Measurements from ENCODE around the gene NIPSNAP3A. TPM values are rescaled to one million over a fixed set of nuclear protein-coding genes. Genes with fewer than 3 reads are reported as not detected.
"Not testable (repeated sequence)": the region's sequence is repeated elsewhere in the genome, so short reads cannot be mapped to it uniquely, and the experiment has no call there.

The NIPSNAP3A gene
- 18.7 TPM for total RNA-seq
- long read RNA-seq, transcript NIPSNAP3A-201 (6 exons, 1,633 nt) = major isoform, 37 of 44 reads
- long read RNA-seq, partial matches to known transcripts = 3 of 44 reads
- long read RNA-seq, other reads (novel, unspliced or antisense) = 4 of 44 reads

DNA sequence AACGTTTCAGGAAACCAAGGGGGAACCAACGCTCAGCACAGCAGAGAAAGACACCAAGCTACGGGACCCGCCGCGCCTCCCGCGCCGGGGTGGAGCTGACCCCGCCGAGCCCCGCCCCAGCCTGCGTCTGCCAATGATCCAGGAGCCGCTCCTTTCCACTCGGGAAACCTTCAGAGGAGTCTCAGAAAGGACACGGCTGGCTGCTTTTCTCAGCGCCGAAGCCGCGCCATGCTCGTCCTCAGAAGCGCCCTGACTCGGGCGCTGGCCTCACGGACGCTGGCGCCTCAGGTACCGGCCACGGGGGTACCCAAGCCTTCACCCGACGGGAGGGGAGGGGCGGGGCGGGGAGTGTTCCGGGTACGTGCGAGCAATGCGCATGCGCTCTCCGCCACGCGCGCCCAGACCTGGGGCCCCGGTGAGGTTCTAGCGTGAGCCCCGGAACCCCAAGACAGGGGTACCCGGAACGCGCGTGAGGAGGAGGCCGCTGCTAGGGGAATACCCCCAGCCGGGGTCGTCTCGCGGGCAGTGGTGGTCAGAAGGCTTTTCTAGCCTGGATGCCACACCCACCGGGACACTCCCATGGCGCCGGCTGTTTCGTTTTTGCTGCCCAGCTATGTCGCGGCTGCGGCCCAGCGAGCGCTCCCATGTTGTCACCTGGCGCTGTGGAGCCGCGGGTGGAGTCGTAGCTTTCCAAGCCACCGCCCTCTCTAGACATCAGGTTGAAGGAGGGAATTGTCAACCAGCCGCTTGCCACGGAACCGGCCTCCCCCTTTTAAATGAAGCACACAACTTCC is at the start of gene NIPSNAP3A:
Gene NIPSNAP3A, plus strand, starts transcription at position 119 of the 794 bp plus-strand sequence. Its CDS starts 110 bp downstream, at position 229.
- DNase-seq (peak; percentile 94), ATAC-seq (ENCODE audit: poor library complexity) (peak; percentile 97)
- intact Hi-C loops (cut with DNase I) = no loop called here

DNA sequence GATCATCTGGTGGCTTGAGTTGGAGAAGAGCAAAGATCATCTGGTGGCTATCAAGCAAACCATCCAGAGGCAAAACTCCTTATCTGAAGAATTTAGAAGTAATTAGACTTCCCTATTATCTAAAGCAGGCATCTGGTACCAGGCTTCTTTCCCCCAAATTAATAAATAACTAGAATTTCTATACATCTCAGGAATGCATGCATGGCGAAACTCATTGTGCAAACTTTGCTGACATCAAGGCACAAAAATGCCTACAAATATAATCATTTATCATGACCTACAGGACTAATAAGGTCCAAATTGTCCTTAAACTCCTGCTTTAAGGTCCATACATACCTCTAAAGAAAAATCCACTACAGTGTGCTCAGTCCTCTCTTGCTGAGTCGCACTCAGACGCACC is 47.2 kb upstream of the NIPSNAP3A start:
- intact Hi-C loops (cut with DNase I) = no loop called here

DNA sequence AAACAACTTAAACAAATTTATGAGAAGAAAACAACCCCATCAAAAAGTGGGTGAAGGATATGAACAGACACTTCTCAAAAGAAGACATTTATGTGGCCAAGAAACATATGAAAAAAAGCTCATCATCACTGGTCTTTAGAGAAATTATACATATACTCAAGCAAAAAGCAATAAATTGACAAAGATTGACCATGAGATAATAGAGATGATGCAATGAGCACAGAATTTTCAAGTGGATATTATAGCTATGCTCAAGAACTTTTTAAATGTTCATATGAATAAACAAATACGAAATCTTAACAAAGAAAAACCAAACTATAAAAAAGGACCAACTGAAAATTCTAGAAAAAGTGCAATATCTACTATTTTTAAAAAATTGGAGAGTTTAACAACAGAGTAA is 38.7 kb upstream of the NIPSNAP3A start:
- ATAC-seq (ENCODE audit: poor library complexity); intact Hi-C loops (cut with DNase I); DNase-seq: not testable (repeated sequence)

More for the DNA sequence above, 47.2 kb upstream of the NIPSNAP3A start:
- DNase-seq = no peak
- no peak for ATAC-seq (ENCODE audit: poor library complexity)

DNA sequence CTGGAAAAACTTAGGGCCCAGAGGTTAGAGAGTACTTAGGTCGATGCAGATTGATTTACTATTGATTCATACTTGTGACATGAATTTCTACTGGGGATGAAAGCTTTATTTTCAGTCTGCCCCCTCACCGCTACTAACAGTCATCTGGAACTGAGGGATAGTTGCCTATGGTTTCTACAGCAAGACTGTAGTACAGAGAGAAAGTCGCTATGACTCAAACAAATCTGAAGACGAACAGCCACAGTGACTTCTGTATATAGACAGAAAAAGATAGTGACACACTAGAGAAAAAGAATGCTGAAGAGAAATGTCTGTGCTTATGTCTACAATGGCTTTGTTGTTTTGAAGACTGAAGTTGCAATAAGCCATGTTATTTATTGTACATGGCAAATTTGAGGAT is 35.9 kb upstream of the NIPSNAP3A start:
- intact Hi-C loops (cut with DNase I) = no loop called here
- DNase-seq = no peak
- no peak for ATAC-seq (ENCODE audit: poor library complexity)

DNA sequence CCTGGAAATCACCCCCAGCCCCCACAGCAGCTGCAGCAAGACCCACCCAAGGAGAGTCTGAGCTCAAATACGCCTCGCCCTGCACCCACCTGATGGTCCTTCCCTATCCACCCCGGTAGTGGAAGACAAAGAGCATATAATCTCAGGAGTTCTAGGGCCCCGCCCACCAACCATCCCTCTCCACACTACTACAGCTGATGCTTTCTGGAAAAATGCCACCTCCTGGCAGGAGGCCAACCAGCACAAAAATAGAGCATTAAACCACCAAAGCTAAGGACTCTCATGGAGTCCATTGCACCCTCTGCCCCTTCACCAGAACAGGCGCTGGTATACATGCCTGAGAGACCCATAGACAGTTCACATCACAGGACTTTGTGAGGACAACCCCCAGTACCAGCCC is 22.5 kb upstream of the NIPSNAP3A start:
- ATAC-seq (ENCODE audit: poor library complexity) = no peak
- intact Hi-C loops (cut with DNase I) = no loop called here
- DNase-seq = no peak

DNA sequence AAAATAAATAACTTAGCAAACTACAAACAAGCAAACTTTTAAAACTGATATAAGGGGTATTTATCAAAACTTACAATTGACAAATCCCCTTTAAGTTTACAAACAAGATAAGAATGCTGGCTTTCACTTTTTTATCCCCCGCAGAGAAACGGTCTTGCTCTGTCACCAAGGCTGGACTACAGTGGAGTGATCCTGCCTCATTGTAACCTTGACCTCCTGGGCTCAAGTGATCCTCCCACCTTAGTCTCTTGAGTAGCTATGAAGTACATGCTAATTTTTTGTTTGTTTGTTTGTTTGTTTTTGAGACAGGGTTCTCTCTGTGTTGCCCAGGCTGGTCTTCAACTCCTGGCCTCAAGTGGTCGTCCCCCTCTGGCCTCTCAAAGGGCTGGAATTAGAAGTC is 9.0 kb upstream of the NIPSNAP3A start:
- DNase-seq (no peak), ATAC-seq (ENCODE audit: poor library complexity) (no peak)
- intact Hi-C loops (cut with DNase I) = no loop called here

DNA sequence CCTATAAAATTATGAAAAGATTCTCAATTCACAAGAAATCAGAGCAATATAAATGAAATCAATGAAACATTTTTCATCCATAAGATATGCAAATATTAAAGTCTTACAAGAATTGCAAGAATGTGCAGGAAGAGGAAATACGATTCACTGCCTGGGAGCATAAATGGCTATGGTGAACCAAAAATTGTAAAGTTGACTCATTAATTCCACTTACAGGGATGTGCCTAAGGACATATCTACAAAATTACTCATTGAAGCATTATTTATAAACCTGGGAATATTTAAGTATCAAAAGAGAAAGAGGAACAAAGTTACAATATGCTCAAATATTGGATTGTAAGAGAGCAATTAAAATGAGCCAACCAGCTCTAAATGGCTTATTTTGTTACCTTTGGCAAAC is 6.9 kb upstream of the NIPSNAP3A start:
- no peak for ATAC-seq (ENCODE audit: poor library complexity)
- intact Hi-C loops (cut with DNase I) = no loop called here
- no peak for DNase-seq

DNA sequence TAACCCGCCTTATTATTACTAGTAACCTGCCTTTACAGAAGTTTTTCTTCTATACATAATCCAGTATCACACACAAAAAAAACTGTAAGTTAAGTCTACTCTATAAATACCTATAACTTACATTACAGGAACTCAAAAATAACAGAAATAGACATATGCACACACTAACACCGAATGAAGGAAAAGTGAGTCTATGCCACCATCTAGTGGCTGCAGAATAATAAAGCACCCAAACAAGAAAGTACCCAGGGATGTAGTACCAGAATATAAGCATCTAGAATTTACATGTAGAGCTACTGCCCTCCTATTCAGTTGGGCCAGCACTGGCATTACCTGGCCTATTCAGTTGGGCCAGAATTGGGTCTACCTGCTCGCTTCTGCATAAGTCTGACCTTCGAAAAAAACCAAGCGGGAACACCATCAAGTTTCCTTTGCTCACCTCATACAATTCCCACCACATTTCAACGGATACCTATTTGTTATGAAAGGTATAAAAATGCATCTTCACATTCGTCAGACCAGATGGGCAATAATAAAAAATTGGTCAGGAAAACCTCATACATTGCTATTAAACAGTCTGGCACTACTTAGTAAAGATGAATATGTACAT is 4.0 kb upstream of the NIPSNAP3A start:
- DNase-seq (no peak), ATAC-seq (ENCODE audit: poor library complexity) (no peak)
- intact Hi-C loops (cut with DNase I) = no loop called here

DNA sequence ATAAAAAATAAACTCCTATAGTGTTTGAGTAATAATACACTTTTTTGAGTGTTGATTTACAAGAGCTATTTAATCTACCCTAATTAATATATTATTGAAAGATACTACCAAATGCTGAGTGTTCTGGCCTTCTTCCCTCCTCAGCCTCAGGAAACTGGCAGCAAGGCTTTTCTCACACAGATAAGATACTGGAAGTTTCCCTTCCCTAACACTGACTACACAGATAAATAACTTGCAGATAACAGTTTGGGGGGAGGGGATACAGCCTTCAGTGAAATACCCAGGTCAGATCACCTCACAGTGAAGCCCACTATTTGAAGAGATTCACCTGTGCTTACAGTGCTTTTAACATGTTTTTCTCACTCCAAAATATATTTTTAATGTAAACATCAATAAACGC is 1.6 kb upstream of the NIPSNAP3A start:
- intact Hi-C loops (cut with DNase I) = no loop called here
- DNase-seq = no peak
- no peak for ATAC-seq (ENCODE audit: poor library complexity)

DNA sequence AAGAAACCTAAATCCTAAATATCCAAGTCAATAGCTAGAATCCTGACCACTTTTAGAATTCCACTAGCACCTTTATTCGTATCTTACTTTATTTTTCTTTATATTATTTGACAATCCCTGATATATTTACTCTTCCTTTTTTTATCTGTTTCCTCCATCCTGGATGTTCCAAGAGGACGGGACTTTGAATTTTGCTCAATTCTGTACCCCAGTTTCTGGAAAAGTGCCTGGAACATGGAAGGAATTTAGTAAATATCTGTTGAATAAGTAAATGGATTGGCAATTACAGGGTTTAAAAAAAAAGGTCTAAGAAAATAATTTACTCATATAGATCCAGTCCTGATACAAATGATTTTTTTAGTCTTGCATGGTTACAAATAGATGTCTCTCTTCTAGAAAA is 1.2 kb upstream of the NIPSNAP3A start:
- no peak for ATAC-seq (ENCODE audit: poor library complexity)
- intact Hi-C loops (cut with DNase I) = no loop called here
- no peak for DNase-seq

DNA sequence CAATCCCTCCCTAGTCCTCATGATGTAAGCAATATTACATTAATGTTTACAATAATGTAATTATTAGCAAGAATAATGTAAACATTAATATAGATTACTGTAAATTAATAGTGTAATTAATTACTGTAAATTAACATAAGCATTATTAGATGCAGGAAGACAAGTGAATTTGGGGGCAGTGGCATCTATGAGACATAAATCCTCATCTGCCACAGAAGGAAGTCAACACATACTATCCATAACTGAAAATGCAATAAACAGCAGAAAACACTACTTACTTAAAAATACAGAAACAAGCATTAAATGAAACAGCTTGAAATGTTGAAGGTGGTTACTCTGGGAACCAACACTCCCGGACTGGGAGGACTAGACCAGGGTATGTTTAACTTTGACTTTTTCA is 685 bp upstream of the NIPSNAP3A start:
- ATAC-seq (ENCODE audit: poor library complexity) (no peak), DNase-seq (no peak)
- intact Hi-C loops (cut with DNase I) = no loop called here

DNA sequence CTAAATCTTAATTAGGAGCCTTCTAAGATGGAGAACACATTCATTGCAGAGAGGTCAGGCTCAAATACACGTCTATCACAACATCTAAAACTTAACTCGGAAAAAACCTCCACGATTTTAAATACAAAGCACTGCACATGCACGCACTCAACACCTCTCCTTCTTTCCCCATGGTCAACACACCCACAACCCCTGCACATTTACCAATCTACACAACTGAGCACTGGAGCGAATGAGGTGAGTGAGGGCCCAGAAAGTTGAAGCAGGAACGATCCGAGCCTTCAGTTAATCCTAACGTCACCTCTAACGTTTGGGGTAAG is 278 bp upstream of the NIPSNAP3A start:
- peak; percentile 36 for ATAC-seq (ENCODE audit: poor library complexity)
- intact Hi-C loops (cut with DNase I) = no loop called here
- DNase-seq = no peak

DNA sequence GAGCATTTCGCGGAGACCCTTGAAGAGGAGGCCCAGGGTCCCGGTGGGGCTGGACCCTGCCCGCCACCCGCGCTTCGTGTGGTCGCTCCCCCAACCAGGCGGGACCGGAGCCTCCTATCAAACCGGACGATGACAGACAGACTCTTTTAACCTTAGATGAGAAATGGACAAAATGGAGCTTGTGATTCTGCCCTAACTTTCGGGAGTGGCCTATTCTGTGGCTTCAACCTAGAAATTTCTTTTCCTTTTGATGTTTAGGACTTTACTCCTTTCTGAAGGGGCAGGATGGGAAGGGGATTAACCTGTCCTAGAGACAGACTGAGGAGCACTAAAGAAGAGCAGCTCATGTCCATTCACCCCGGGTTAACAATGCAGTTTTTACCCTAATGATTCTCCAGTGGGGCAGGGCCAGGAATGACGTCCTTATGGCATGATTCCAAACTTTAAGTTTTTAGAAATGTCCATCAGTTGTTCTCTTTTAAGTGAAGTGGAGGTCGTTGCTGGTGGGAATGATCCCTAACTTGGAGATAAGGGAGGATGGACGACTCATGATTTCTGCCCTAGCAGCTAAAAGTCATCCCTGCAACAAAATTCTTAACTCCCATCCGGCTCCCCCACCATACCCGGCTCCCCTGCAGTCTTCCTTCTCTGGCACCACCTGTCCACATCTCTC is 1.0 kb downstream of the NIPSNAP3A start:
- peak; percentile 13 for ATAC-seq (ENCODE audit: poor library complexity)
- intact Hi-C loops (cut with DNase I) = no loop called here
- DNase-seq = no peak

DNA sequence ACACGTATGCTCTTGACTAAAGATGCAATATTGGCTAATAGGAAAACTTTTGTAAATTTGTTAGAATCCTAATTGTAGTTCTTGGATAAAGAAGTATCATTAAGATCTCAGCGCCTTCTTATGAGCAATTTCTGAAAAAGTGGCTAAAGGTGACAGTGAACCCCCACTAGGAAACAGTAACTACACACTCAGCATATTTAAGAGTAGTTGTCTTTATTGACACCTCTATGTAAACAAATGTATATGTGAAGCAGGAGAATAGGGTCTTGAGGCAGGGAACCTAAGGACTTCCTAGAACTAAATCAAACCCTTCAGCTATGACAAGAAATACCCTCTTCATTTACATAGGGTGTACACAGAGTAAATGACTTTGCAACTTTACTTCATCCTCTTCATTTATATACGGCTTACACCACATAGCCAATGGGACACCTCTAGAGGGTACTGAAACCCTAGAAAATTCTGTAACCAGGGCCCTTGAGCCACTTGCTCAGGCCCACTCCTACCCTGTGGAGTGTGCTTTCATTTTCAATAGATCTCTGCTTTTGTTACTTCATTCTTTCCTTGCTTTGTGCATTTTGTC is 2.8 kb downstream of the NIPSNAP3A start:
- ATAC-seq (ENCODE audit: poor library complexity) (no peak), DNase-seq (no peak)
- intact Hi-C loops (cut with DNase I) = no loop called here

DNA sequence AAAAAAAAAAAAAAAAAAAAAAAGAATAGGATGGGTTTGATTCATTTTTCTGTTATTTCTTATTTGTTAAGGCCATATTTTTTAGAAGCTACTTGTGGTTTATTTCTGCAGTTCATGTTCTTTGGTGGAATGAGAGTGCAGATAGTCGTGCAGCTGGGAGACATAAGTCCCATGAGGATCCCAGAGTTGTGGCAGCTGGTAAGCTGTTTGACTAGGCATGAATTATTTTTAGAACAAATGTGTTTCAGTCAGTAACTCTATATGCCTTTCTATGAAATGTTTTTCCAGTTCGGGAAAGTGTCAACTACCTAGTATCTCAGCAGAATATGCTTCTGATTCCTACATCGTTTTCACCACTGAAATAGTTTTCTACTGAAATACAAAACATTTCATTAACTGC is 11.5 kb downstream of the NIPSNAP3A start:
- intact Hi-C loops (cut with DNase I) = no loop called here
- ATAC-seq (ENCODE audit: poor library complexity) (peak; percentile 60), DNase-seq (no peak)

DNA sequence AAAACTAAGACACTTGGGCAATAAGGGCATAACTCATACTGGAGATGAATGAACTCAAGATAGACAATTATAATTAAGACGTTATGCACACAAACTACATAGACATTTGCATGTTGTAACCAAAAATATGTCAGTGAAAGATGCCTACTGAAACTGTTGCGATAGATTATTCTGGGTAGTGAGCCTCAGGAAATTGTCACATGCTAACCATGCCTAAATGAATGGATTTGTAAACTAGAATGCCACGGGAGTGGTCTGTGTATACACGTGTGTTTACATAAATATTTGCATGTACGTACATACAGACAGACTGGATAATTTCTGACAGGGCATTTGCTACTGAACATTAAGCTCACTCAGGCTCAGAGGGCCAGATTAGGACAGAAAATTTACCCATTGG is 17.7 kb downstream of the NIPSNAP3A start:
- intact Hi-C loops (cut with DNase I) = no loop called here
- no peak for ATAC-seq (ENCODE audit: poor library complexity)
- no peak for DNase-seq

DNA sequence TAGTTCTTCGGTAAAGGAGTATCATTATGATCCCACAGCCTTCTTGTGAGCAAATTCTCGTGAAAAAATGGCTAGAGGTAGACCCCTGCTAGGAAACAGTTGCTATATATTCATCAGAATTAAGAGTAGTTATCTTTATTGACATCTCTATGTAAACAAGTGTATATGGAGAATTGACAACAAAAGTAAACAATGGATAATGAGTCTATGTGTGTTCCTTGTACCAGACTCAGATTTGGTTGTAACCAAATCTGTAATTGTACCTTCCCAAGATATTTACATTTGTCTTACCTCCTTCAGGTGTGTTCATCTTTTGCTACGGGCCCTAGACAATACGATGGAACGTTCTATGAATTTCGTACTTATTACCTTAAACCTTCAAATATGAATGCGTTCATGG is 18.5 kb downstream of the NIPSNAP3A start:
- no peak for DNase-seq
- ATAC-seq (ENCODE audit: poor library complexity) = no peak
- intact Hi-C loops (cut with DNase I) = no loop called here

DNA sequence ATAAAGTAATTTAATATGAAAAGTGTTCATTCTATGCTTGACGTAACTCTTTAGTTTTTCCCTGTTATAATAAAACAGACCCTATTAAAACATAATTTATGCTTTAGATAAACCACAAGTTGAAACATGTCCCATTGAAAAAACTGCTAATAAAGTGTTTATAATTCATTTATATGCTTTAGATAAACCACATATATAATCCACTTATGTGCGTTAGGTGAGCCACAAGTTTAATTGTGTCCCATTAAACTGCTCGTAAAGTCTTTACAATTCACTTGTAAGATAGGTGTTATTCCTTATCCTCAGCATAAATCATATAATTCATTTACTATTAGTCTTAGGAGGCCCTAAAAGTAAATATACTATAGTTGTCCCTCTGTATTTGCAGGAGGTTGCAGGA is 20.0 kb downstream of the NIPSNAP3A start:
- no peak for ATAC-seq (ENCODE audit: poor library complexity)
- no peak for DNase-seq
- intact Hi-C loops (cut with DNase I) = no loop called here

DNA sequence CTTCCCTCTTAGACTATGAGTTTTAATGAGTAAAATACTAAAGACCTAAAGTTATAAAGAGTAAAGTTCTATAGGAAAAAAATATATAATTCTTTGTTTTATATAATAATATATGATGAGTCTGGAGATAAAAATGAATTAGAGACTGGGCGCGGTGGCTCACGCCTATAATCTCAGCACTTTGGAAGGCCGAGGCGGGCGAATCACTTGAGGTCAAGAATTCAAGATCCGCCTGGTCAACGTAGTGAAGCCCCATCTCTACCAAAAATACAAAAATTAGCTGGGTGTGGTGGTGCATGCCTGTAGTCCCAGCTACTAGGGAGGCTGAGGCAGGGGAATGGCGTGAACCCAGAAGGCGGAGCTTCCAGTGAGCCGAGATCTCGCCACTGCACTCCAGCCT is 21.5 kb downstream of the NIPSNAP3A start:
- ATAC-seq (ENCODE audit: poor library complexity); DNase-seq; intact Hi-C loops (cut with DNase I): not testable (repeated sequence)

All from Right ventricle myocardium superior (tissue), 1 donor.